WI38 (cell line): ENCODE results near the gene GPC3.

ENCODE experiments used
- H3K4me3 ChIP-seq: 2 replicates; pipeline ENCODE4 v1.5.1; 2011; ENCODE audit warnings: low read depth, mild to moderate bottlenecking, control low read depth, low read length
- TF ChIP-seq, protein P1 (sequence below): IDR thresholded peaks from 2 replicates; pipeline ENCODE4 v1.5.1; 2012; ENCODE audit warnings: low read depth, mild to moderate bottlenecking, control low read depth, low read length

GPC3 gene

GRCh38 chrX:133559909-133560308, 425.5 kb downstream of the GPC3 start:
- TF ChIP-seq, protein P1, sequence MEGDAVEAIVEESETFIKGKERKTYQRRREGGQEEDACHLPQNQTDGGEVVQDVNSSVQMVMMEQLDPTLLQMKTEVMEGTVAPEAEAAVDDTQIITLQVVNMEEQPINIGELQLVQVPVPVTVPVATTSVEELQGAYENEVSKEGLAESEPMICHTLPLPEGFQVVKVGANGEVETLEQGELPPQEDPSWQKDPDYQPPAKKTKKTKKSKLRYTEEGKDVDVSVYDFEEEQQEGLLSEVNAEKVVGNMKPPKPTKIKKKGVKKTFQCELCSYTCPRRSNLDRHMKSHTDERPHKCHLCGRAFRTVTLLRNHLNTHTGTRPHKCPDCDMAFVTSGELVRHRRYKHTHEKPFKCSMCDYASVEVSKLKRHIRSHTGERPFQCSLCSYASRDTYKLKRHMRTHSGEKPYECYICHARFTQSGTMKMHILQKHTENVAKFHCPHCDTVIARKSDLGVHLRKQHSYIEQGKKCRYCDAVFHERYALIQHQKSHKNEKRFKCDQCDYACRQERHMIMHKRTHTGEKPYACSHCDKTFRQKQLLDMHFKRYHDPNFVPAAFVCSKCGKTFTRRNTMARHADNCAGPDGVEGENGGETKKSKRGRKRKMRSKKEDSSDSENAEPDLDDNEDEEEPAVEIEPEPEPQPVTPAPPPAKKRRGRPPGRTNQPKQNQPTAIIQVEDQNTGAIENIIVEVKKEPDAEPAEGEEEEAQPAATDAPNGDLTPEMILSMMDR = no peak
- H3K4me3 ChIP-seq = no peak overlapping the region

DNA sequence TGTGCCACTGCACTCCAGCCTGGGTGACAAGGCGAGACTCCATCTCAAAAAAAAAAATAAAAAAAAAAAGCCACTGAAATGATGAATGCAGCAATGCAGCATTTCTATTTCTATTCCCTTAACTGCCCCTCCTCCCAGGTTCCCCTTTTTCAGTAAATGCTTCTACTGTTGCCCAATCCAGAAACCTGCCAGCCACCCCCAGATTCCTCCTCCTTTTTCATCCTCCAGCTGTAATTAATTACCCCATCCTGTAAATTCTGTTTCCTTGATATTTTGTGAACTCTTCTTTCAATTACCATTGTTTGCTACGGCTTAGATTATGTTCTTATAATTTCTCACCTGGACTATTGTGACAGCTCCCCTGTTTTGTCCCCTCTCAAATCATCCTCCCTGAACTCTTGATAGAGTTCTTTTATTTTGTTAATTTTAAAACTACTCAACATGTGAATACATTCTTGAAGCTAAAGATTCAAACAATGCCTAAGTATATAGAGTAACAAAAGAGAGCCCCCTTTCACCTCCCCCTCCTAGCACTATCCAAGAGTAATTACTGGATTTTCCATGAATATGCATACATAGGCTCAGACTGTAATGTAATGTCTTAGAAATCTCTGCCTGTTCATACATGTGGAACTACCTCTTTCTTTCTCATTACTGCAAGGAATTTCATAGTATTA, 429.5 kb downstream of the GPC3 start:
- TF ChIP-seq, protein P1 = no peak
- H3K4me3 ChIP-seq = no peak overlapping the region

GRCh38 chrX:133550665-133551485, 434.5 kb downstream of the GPC3 start:
- TF ChIP-seq, protein P1 = no peak
- H3K4me3 ChIP-seq = no peak overlapping the region

DNA sequence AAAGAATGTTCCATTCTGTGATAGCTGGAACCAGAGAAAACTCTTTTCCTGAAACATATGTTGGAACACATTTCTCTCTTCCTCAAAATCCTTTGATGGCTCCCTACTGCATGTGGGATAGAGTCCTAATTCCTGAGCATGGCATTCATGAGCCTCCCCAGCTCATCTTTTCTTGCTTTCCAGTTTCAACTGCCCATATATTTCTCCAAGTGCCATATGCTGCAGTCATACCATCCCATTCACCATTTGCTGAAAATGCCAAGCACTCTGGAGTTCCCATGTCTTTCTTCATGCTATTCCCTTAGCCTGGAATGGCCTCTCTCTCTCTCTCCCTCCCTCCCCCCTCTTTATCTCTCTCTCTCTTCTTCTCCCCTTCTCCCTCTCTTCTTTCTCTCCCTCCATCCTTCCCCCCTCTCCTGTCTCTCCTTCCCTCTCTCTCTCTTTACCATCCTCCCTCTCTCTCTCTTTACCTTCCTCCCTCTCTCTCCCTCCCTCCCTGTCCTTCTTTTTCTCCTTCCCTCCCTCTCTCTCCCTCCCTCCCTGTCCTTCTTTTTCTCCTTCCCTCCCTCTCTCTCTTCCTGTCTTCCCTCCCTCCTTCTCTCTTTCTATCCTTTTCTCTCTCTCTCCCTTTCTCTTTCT, 436.0 kb downstream of the GPC3 start:
- TF ChIP-seq, protein P1 = no peak
- no peak overlapping the region for H3K4me3 ChIP-seq

- H3K4me3 ChIP-seq = no peak overlapping the region
- TF ChIP-seq, protein P1 = no peak
Observed at GRCh38 chrX:133546441-133546840, 439.0 kb downstream of the GPC3 start.

DNA sequence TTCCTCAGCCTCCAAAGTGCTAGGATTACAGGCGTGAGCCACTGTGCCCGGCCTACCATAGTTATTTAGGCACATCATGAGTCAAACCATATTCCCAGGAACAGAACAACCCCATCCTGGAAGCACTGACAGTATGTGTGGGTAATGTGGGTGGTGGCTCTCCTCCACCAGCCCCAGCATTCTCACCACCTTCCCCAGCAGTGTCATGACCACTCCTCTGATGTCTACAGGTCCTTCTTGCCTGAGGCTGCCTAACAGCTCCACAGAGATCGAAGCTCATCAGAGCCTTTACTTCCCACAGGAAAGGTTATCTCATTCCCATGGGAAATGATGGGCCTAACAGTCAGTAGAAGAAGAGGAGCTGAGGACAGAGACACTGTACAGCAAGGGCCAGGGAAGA, 440.6 kb downstream of the GPC3 start:
- TF ChIP-seq, protein P1 = no peak

GRCh38 chrX:133544115-133544514, 441.3 kb downstream of the GPC3 start:
- no peak overlapping the region for H3K4me3 ChIP-seq
- TF ChIP-seq, protein P1 = no peak

More for the DNA sequence above, 440.6 kb downstream of the GPC3 start:
- H3K4me3 ChIP-seq = no peak overlapping the region
